Measurements from ENCODE around the gene MAP7D1.
A peak's percentile ranks its signal among the peaks of the same experiment; 100 is the strongest.

MAP7D1 gene

DNA sequence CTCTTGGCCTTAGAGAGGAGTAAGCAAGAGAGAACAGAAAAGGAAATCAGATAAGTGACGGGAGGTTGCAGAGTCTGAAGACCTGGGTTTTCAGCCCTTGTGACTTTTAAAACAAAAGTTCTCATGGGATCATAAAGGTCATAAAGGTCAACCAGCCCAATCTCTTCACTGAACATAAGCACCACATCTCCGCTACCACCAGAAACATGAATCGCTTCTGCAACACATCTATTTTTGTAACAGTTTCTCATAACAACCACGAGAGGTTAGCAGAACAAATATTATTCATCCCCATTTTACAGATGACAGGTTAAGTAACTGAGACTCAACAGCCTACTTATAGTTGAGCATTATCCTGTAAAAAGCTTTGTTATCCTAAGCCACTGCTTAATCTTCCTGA is 12.5 kb upstream of the MAP7D1 start:
- no peak overlapping the region for H3K27ac ChIP-seq (ENCODE audit: low read length)
- no peaks in the 10 kb centered on the region for H3K27me3 ChIP-seq (ENCODE audit: low read depth, low read length)
- H3K36me3 ChIP-seq (ENCODE audit: control insufficient read depth in 1 of 2, insufficient read depth in 2 of 2, low read length in 2 of 2) = peaks cover 9% of the 10 kb centered on the region in 2 donors
- H3K9me3 ChIP-seq (ENCODE audit: control insufficient read depth in 1 of 2, low read length in 2 of 2) = no peaks in the 10 kb centered on the region
- no peak overlapping the region for H3K4me3 ChIP-seq (ENCODE audit: low read depth in 1 of 2, low read length in 2 of 2)
- peaks cover 6 to 18% of the 10 kb centered on the region in 2 donors for H3K4me1 ChIP-seq (ENCODE audit: control insufficient read depth in 1 of 2, insufficient read depth in 2 of 2, low read length in 2 of 2)

DNA sequence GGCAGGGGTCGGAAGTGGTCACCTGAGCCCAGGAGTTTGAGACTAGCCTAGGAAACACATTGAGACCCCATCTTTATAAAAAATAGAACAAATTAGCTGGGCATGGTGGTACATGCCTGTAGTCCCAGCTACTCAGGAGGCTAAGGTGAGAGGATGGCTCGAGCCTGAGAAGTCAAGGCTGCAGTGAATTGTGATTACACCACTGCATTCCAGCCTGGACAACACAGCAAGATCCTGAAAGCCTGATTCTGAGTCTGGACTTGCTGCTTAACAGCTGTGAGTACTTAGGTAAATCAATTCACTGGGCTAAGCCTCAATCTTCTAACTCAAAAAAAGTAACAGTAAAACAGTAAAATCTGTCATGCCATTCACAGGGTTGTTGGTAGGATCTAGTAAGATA is 11.5 kb upstream of the MAP7D1 start:
- Histone ChIP-seq H3K9me3 (ENCODE audit: control insufficient read depth in 1 of 2, low read length in 2 of 2) (no peaks in the 10 kb centered on the region), H3K27me3 (ENCODE audit: low read depth, low read length) (no peaks in the 10 kb centered on the region), H3K4me3 (ENCODE audit: low read depth in 1 of 2, low read length in 2 of 2) (no peak overlapping the region), H3K27ac (ENCODE audit: low read length) (no peak overlapping the region), H3K36me3 (ENCODE audit: control insufficient read depth in 1 of 2, insufficient read depth in 2 of 2, low read length in 2 of 2) (peaks cover 6 to 7% of the 10 kb centered on the region in 2 donors), H3K4me1 (ENCODE audit: control insufficient read depth in 1 of 2, insufficient read depth in 2 of 2, low read length in 2 of 2) (peaks cover 9 to 21% of the 10 kb centered on the region in 2 donors)

DNA sequence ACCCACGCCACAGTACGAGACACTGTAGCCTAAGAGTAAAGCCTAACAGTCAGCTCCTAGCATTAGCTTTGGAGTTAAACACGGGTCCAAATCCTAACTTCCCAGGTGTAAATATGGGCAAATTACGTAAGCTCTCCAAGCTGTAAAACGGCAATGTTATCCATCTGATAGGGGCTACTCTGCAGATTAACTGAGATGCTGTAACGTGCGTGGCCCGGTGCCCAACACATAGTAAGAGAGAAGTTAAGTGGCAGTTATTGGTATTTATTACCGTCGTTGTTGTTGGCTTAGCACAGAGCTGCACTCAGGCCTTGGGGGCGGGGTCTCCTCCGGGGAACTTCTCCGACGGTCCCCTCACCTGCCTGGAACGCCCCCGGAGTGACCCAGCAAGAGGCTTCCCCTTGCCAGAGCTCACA is 7.1 kb upstream of the MAP7D1 start:
- Histone ChIP-seq H3K36me3 (ENCODE audit: control insufficient read depth in 1 of 2, insufficient read depth in 2 of 2, low read length in 2 of 2) (peaks cover 0 to 12% of the 10 kb centered on the region in 2 donors), H3K4me3 (ENCODE audit: low read depth in 1 of 2, low read length in 2 of 2) (peak overlapping the region; percentile 86 to 97), H3K27ac (ENCODE audit: low read length) (peak overlapping the region; percentile 93), H3K9me3 (ENCODE audit: control insufficient read depth in 1 of 2, low read length in 2 of 2) (no peaks in the 10 kb centered on the region), H3K4me1 (ENCODE audit: control insufficient read depth in 1 of 2, insufficient read depth in 2 of 2, low read length in 2 of 2) (peaks cover 18 to 37% of the 10 kb centered on the region in 2 donors), H3K27me3 (ENCODE audit: low read depth, low read length) (no peaks in the 10 kb centered on the region)

DNA sequence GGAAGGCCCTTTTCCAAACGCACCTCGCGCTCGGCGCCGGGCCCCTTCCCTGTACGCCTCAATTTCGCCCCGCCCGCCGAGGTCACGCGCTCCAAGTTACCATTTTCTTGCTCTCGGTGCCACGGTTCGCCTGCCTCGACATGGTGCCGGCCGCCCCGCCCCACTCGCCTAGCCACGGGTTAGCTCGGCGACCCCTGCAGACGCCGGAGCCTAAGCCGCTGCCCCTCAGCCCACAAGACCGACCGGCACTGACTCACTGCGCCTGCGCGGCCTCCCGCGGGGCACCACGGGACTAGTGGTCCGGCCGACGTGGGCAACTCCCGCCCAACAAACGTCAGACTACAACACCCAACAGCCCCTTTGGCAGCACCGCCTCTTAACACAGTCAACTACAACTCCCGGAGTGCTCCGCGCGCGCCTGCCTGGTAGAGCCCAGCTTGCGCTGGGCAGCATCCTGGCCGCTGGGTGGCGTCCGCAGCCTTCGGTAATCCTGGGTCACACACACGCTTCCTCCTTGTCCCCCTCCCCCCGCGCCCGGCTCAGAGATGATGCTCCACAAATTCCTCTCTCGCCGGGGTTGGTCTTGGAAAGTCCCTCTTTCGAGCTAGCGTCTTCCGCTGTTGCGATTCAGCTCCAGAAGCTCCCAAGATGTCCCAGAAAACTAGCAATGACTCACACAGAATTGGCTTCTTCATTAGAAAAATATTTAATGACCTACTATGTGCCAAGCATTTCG is 6.6 kb upstream of the MAP7D1 start, which contains the start of gene TRAPPC3:
TSS of gene TRAPPC3 (minus strand) at position 250 of the 736 bp plus-strand sequence. CDS start at position 142, 108 bp downstream.
- H3K27me3 ChIP-seq (ENCODE audit: low read depth, low read length) = no peaks in the 10 kb centered on the region
- peaks cover 18 to 37% of the 10 kb centered on the region in 2 donors for H3K4me1 ChIP-seq (ENCODE audit: control insufficient read depth in 1 of 2, insufficient read depth in 2 of 2, low read length in 2 of 2)
- H3K27ac ChIP-seq (ENCODE audit: low read length) = peak within 1 kb of the TSS; percentile 93
- no peaks in the 10 kb centered on the region for H3K9me3 ChIP-seq (ENCODE audit: control insufficient read depth in 1 of 2, low read length in 2 of 2)
- peak within 1 kb of the TSS; percentile 86 to 97 for H3K4me3 ChIP-seq (ENCODE audit: low read depth in 1 of 2, low read length in 2 of 2)
- peaks cover 0 to 12% of the 10 kb centered on the region in 2 donors for H3K36me3 ChIP-seq (ENCODE audit: control insufficient read depth in 1 of 2, insufficient read depth in 2 of 2, low read length in 2 of 2)

DNA sequence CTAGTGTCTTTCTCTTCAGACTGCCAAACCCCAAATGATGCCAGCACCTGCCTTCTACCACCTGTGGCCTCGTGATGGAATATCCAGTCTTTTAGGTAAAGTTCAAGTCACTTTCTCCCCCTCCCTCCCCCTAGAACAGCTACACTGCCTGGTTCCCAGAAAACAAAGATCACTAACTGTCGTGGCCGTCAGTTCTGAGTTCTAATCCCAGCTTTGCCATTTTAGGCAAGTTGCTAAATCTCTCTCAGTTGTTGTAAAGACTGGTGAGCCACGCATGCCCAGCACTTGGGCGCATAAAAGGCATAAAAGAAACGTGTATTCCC is 6.0 kb upstream of the MAP7D1 start:
- Histone ChIP-seq H3K27me3 (ENCODE audit: low read depth, low read length) (no peaks in the 10 kb centered on the region), H3K27ac (ENCODE audit: low read length) (peak overlapping the region; percentile 93), H3K9me3 (ENCODE audit: control insufficient read depth in 1 of 2, low read length in 2 of 2) (no peaks in the 10 kb centered on the region), H3K4me1 (ENCODE audit: control insufficient read depth in 1 of 2, insufficient read depth in 2 of 2, low read length in 2 of 2) (peaks cover 21 to 41% of the 10 kb centered on the region in 2 donors), H3K4me3 (ENCODE audit: low read depth in 1 of 2, low read length in 2 of 2) (peak overlapping the region in 1 of 2 donors; percentile 86), H3K36me3 (ENCODE audit: control insufficient read depth in 1 of 2, insufficient read depth in 2 of 2, low read length in 2 of 2) (peaks cover 0 to 12% of the 10 kb centered on the region in 2 donors)

DNA sequence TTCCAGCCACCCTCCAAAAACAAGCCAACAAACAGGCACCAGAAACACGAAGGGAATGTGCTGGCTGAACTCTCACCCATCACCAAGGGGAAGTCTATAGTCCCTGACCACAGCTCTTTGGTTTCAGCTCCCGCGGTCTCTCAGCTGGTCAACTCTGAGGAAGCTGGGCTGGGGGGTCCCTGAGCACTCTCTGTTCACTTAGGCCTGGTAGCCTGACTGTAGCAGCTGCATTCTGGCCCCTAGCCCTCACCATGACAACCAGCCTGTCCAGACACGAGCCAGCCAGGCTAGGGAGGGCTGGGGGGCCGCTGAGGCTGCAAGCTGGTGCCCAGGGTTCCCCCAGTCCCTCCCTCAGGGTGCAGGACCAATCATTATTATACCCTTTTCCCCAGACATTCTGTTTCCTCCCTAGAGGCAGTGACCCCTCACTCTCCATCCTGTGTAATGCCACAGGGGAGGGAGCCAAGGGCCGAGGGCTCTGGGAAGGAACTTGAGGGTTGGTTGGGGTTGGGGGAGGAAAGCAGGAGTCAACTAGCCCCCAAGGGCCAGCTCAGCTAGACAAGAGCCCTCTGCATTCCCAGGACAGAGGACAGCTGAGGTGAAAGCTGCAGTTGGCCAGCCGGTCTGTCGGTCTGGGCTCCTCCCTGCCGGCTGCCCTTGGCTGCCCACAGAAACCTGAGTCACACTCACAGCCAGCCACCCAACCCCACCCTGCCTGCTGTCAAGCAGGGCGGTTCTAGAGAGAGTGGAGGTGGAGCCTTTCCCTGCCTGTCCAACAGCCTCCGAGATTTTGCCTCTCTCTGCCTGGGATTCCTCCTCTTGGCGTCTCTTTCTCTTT is 5.4 kb upstream of the MAP7D1 start:
- Histone ChIP-seq H3K27ac (ENCODE audit: low read length) (peak overlapping the region; percentile 93), H3K4me1 (ENCODE audit: control insufficient read depth in 1 of 2, insufficient read depth in 2 of 2, low read length in 2 of 2) (peaks cover 25 to 45% of the 10 kb centered on the region in 2 donors), H3K4me3 (ENCODE audit: low read depth in 1 of 2, low read length in 2 of 2) (peak overlapping the region; percentile 28 to 86)

DNA sequence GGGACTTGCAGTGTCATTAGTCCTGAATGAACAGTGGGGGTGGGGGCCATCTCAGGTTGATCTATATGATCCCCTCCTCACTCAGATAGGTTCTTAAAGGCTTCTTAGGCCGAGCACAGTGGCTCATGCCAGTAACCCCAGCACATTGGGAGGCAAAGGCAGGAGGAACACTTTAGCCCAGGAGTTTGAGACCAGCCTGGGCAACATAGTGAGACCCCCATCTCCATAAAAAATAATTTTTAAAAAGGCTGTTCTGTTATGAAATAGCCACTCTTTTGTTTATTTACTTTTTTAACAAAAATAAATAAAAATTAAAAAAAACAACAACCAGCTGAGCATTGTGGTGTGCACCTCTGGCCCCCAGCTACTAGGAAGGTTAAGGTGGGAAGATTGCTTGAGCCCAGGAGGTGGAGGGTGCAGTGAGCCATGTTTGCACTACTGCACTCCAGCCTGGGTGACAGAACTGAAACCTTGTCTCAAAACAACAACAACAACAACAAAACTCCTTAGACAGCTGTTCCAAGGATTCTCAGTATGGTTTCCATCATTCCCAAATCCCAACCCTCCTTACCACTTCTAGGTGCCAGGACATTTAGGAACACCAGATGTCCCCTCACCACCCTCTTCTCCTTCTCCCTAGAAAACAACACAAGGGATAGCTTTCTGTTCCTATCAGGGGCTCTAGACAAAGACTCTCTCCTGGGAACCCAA is 4.7 kb upstream of the MAP7D1 start:
- no peaks in the 10 kb centered on the region for H3K27me3 ChIP-seq (ENCODE audit: low read depth, low read length)
- H3K27ac ChIP-seq (ENCODE audit: low read length) = peak overlapping the region; percentile 93
- peaks cover 25 to 45% of the 10 kb centered on the region in 2 donors for H3K4me1 ChIP-seq (ENCODE audit: control insufficient read depth in 1 of 2, insufficient read depth in 2 of 2, low read length in 2 of 2)
- peak overlapping the region in 1 of 2 donors; percentile 86 for H3K4me3 ChIP-seq (ENCODE audit: low read depth in 1 of 2, low read length in 2 of 2)
- H3K36me3 ChIP-seq (ENCODE audit: control insufficient read depth in 1 of 2, insufficient read depth in 2 of 2, low read length in 2 of 2) = peaks cover 0 to 12% of the 10 kb centered on the region in 2 donors
- H3K9me3 ChIP-seq (ENCODE audit: control insufficient read depth in 1 of 2, low read length in 2 of 2) = no peaks in the 10 kb centered on the region

More for the DNA sequence above, 5.4 kb upstream of the MAP7D1 start:
- peaks cover 0 to 12% of the 10 kb centered on the region in 2 donors for H3K36me3 ChIP-seq (ENCODE audit: control insufficient read depth in 1 of 2, insufficient read depth in 2 of 2, low read length in 2 of 2)
- no peaks in the 10 kb centered on the region for H3K27me3 ChIP-seq (ENCODE audit: low read depth, low read length)
- no peaks in the 10 kb centered on the region for H3K9me3 ChIP-seq (ENCODE audit: control insufficient read depth in 1 of 2, low read length in 2 of 2)

DNA sequence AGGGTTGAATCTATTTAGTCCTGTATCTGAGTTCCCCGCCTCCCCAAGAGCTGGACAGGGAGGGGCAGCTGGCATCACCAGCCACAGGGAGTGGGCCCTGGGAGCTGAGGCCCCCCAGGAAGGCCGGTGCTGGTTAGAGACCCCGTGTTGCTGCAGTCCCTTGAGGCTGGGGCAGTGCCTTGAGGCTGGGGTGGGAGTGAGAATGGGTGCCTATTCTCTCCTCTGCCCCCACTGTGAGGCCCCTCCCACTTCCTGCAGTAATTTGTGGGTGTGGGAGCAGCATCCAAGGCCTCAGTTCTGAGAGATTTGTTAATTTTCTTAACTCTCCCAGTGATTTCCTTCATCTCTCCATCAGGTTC is 4.1 kb upstream of the MAP7D1 start:
- Histone ChIP-seq H3K4me3 (ENCODE audit: low read depth in 1 of 2, low read length in 2 of 2) (no peak overlapping the region), H3K4me1 (ENCODE audit: control insufficient read depth in 1 of 2, insufficient read depth in 2 of 2, low read length in 2 of 2) (peaks cover 25 to 45% of the 10 kb centered on the region in 2 donors), H3K27me3 (ENCODE audit: low read depth, low read length) (no peaks in the 10 kb centered on the region), H3K27ac (ENCODE audit: low read length) (peak overlapping the region; percentile 93), H3K36me3 (ENCODE audit: control insufficient read depth in 1 of 2, insufficient read depth in 2 of 2, low read length in 2 of 2) (peaks cover 0 to 13% of the 10 kb centered on the region in 2 donors), H3K9me3 (ENCODE audit: control insufficient read depth in 1 of 2, low read length in 2 of 2) (no peaks in the 10 kb centered on the region)

DNA sequence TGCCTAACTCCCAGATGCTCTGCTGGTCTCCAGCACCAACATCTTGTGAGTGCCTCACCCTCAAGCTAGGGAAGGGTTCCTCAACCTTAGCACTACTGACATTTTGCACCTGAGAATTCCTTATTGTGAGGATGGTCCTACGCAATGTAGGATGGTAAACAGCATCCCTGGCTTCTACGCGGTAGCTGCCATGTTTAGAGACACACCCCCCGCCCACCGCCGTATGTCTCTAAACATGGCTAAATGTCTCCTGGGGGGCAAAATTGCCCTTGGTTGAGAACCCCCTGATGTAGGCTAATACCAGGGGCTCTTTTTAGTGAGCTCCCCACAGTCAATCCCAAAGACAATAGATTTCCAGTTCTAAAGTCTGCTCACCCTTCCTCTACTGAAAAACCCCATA is 2.5 kb upstream of the MAP7D1 start:
- Histone ChIP-seq H3K4me3 (ENCODE audit: low read depth in 1 of 2, low read length in 2 of 2) (no peak overlapping the region), H3K4me1 (ENCODE audit: control insufficient read depth in 1 of 2, insufficient read depth in 2 of 2, low read length in 2 of 2) (peaks cover 34 to 47% of the 10 kb centered on the region in 2 donors), H3K27ac (ENCODE audit: low read length) (no peak overlapping the region), H3K9me3 (ENCODE audit: control insufficient read depth in 1 of 2, low read length in 2 of 2) (no peaks in the 10 kb centered on the region), H3K36me3 (ENCODE audit: control insufficient read depth in 1 of 2, insufficient read depth in 2 of 2, low read length in 2 of 2) (peaks cover 0 to 13% of the 10 kb centered on the region in 2 donors), H3K27me3 (ENCODE audit: low read depth, low read length) (no peaks in the 10 kb centered on the region)

DNA sequence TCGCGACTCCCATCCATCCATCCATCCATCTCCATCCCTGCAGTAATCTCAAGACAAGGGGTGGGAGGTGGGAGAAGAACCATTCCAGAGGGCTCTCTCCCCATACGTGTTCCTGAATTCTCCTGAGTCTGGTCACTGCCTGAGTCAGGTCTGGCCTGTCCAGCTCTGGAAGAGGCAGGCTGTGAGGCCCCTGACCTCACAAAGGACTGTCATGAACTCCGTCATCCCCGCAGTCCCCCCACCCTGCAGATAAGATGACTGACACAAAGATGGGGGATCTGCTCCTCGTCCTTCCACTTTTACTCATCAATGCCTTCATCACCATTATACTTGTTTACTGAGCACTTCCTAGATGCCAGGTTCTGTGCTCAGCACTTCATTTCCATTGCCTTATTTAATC is 1.6 kb upstream of the MAP7D1 start:
- no peak overlapping the region for H3K4me3 ChIP-seq (ENCODE audit: low read depth in 1 of 2, low read length in 2 of 2)
- no peaks in the 10 kb centered on the region for H3K9me3 ChIP-seq (ENCODE audit: control insufficient read depth in 1 of 2, low read length in 2 of 2)
- H3K27ac ChIP-seq (ENCODE audit: low read length) = peak overlapping the region; percentile 99
- H3K27me3 ChIP-seq (ENCODE audit: low read depth, low read length) = no peaks in the 10 kb centered on the region
- H3K36me3 ChIP-seq (ENCODE audit: control insufficient read depth in 1 of 2, insufficient read depth in 2 of 2, low read length in 2 of 2) = peaks cover 0 to 13% of the 10 kb centered on the region in 2 donors
- peaks cover 34 to 52% of the 10 kb centered on the region in 2 donors for H3K4me1 ChIP-seq (ENCODE audit: control insufficient read depth in 1 of 2, insufficient read depth in 2 of 2, low read length in 2 of 2)
